ENCODE data around the gene ZNF124. TPM values are rescaled to one million over a fixed set of nuclear protein-coding genes. Genes with fewer than 3 reads are reported as not detected.

The ZNF124 gene
- polyA plus RNA-seq, 1 donor, result 6.7 TPM

DNA sequence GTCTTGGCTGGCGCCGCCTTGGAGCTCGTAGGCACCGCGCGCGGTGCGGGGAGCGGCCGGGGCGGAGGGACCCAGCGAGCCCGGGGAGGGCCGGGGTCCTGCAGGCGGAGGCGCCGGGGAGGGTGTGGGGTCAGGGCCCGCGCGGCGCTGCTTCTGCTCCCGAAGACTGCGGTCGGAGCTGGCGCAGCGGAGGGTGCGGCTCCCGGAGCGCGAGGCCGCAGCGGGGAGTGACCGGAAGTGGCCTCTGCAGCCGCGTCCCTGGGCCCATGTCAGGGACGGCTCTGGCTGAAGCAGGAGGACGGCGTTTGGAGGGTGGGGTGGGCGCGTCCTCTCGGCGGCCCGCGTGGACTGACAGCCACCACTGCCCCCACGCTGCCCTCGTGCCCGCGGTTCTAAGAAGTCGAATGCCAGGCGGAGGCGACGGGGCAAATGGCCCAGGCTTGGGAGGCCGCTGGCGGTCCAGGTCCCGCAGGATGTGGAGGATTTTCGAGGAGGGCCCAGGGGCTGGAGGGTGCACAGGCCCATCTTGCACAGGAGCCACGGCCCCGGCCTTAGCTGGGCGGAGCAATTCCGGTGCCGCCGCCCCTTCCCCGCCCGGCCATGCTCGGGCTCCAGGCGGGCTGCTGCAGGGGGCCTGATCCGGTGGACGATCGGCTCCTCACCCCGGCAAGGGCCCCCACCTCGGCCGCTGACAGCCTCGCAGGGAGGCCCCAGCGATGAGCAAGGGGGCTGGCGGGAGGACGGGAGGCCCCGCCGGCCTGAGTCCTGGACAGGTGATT, 59.9 kb downstream of the ZNF124 start:
- peak; percentile 59 for DNase-seq

- DNase-seq, result peak; percentile 42
These were observed 60.5 kb downstream of the ZNF124 start for GRCh38 chr1:247111259-247111699.

- DNase-seq, result no peak
These were observed 61.1 kb downstream of the ZNF124 start for GRCh38 chr1:247110627-247111258.

DNA sequence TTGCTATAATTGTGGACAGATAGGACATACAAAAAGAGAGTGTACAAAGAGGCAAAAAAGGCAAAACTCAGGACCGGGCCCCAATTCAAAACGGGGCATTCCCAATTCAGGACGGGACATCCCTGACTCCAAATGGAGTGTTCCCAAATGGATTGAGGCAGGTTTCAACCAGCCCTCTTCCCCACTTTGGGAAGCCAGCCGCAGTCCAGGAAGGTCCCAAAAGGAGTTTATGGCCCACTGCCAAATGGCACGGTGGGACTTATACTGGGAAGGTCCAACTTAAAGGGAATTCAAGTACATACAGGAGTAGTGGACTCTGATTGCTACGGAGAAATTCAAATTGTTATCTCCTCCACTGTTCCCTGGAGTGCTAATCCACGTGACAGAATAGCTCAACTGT, 64.1 kb downstream of the ZNF124 start:
- no peak for DNase-seq

DNA sequence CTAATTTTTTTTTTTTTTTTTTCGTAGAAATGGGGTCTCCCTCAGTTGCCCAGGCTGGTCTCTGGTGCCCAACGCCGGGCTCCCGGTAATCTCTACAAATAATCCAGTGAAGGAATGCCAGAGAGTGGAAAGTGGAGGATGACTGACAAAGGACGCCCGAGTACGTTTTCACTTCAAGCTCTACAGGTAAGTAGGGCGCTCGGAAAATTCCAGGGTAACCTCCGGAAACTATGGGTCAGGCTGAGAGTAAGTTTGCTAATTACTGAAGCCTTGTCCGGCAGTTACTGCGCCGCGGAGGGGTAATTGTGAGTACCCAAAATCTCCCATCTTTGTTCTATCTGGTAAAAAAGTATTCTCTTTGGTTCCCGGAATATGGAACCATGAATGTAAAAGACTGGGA, 65.9 kb downstream of the ZNF124 start:
- DNase-seq, result no peak

Other genes with a start within 250 kb of the ZNF124 start
- gene AHCTF1, start 240.1 kb downstream of the ZNF124 start, polyA plus RNA-seq (ENCODE audit: insufficient read length), result 27.6 TPM
- gene ZNF695, start 164.0 kb downstream of the ZNF124 start, polyA plus RNA-seq (ENCODE audit: insufficient read length), result 1.3 TPM
- 2.6 TPM for gene ZNF670, start 93.2 kb downstream of the ZNF124 start, polyA plus RNA-seq (ENCODE audit: insufficient read length)
- gene ZNF669, start 67.7 kb downstream of the ZNF124 start, polyA plus RNA-seq (ENCODE audit: insufficient read length), result 6.1 TPM
- not detected for gene VN1R5, start 84.1 kb upstream of the ZNF124 start, polyA plus RNA-seq (ENCODE audit: insufficient read length)
- 43.2 TPM for gene ZNF496, start 159.8 kb upstream of the ZNF124 start, polyA plus RNA-seq (ENCODE audit: insufficient read length)
- 1.8 TPM for gene NLRP3, start 244.2 kb upstream of the ZNF124 start, polyA plus RNA-seq (ENCODE audit: insufficient read length)